Lower lobe of right lung (tissue), 2 donors: ENCODE measurements around the gene CENPM. TPM values are rescaled to one million over a fixed set of nuclear protein-coding genes. Genes with fewer than 3 reads are reported as not detected.
A peak's percentile ranks its signal among the peaks of the same experiment; 100 is the strongest.

Experiments used
- ATAC-seq, 2 donors: fragments of 200-7000 bp; cut with Tn5 transposase; one replicate each; pipeline ENCODE4 v1.9.1; 2020 to 2022; ENCODE audit warnings: mild to moderate bottlenecking in 2 of 2, moderate library complexity in 2 of 2
- DNase-seq: peaks from one replicate; pipeline ENCODE4 v3.0.0-alpha.2; 2020
- H3K27ac ChIP-seq: fragments of 200-600 bp; one replicate; pipeline ENCODE4 v1.8.0; 2022
- H3K27me3 ChIP-seq: fragments of 200-600 bp; one replicate; pipeline ENCODE4 v1.8.0; 2022; ENCODE audit warnings: low read depth
- H3K36me3 ChIP-seq: fragments of 200-600 bp; one replicate; pipeline ENCODE4 v1.8.0; 2022; ENCODE audit warnings: mild to moderate bottlenecking
- H3K4me1 ChIP-seq: fragments of 200-600 bp; one replicate; pipeline ENCODE4 v1.8.0; 2022
- H3K4me3 ChIP-seq: fragments of 200-600 bp; one replicate; pipeline ENCODE4 v1.8.0; 2022; ENCODE audit warnings: mild to moderate bottlenecking
- H3K9me3 ChIP-seq: fragments of 200-600 bp; one replicate; pipeline ENCODE4 v1.8.0; 2022
- intact Hi-C: fragments of 100-400 bp; cut with DNase I; formaldehyde crosslinking; loops from one replicate; pipeline ENCODE4 v1.11.0; 2022
- total RNA-seq: library from RNA; stranded (reverse); fragmentation: NEBNext Ultra II Directional; extraction: Animal tissue kit (Norgen Biotek cat#: 25700); gene quantifications from one replicate; pipeline ENCODE4 v1.2.1, GENCODE V29; 2021
- TF ChIP-seq, protein P1 (sequence below): fragments of 200-600 bp; IDR thresholded peaks from one replicate; pipeline ENCODE4 v1.8.0; 2022; ENCODE audit warnings: antibody characterized with exemption, mild to moderate bottlenecking
- donor health status: DM: no; HTN: yes; CAD: no; lungs with severe emphysema.

Gene CENPM
- total RNA-seq, 1 donor from 2014 or later: 2.3 TPM

DNA sequence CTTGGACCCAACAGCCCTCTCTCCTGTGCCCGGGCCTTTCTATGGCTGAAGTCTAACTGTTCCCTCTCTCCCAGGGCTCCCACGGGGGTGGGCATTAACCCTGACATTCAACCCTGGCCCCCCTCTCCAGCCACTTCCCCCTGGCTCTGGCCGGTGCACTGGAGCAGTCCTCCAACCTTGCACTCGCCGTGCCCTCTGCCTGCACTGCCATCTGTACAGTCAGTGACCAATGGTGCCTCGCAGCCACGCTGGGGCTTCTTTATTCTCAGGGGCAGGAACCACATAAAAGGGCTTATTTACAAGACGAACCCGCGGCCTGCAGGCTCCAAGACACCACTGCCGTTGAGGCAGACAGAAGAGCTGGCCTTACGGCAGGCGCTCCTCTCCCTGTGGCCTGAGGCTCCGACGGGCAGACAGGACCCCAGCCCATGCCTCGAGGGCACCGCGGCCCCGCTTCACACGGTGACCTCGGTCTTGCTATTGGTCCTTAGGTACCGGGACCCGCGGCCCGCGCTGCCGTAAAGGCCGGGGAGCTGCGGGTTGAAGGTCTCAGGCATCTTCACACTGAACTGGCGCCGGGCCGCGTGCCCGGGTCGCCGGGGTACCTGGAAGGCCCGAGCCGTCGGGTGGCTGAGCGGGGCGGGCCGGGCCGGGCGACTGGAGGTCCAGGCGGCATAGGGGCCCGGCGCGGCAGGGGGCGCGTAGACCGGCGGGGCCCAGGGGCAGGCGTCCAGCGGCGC lies 37.5 kb downstream of the CENPM start:
- DNase-seq: no peak
- Histone ChIP-seq H3K4me3 (peak overlapping the region; percentile 42), H3K9me3 (no peaks in the 10 kb centered on the region), H3K27ac (no peak overlapping the region), H3K36me3 (peaks cover 24% of the 10 kb centered on the region), H3K4me1 (peaks cover 17% of the 10 kb centered on the region), H3K27me3 (peaks cover 54% of the 10 kb centered on the region)
- intact Hi-C loops: no loop called here
- TF ChIP-seq, protein P1, sequence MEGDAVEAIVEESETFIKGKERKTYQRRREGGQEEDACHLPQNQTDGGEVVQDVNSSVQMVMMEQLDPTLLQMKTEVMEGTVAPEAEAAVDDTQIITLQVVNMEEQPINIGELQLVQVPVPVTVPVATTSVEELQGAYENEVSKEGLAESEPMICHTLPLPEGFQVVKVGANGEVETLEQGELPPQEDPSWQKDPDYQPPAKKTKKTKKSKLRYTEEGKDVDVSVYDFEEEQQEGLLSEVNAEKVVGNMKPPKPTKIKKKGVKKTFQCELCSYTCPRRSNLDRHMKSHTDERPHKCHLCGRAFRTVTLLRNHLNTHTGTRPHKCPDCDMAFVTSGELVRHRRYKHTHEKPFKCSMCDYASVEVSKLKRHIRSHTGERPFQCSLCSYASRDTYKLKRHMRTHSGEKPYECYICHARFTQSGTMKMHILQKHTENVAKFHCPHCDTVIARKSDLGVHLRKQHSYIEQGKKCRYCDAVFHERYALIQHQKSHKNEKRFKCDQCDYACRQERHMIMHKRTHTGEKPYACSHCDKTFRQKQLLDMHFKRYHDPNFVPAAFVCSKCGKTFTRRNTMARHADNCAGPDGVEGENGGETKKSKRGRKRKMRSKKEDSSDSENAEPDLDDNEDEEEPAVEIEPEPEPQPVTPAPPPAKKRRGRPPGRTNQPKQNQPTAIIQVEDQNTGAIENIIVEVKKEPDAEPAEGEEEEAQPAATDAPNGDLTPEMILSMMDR: no peak
- no peak for ATAC-seq

DNA sequence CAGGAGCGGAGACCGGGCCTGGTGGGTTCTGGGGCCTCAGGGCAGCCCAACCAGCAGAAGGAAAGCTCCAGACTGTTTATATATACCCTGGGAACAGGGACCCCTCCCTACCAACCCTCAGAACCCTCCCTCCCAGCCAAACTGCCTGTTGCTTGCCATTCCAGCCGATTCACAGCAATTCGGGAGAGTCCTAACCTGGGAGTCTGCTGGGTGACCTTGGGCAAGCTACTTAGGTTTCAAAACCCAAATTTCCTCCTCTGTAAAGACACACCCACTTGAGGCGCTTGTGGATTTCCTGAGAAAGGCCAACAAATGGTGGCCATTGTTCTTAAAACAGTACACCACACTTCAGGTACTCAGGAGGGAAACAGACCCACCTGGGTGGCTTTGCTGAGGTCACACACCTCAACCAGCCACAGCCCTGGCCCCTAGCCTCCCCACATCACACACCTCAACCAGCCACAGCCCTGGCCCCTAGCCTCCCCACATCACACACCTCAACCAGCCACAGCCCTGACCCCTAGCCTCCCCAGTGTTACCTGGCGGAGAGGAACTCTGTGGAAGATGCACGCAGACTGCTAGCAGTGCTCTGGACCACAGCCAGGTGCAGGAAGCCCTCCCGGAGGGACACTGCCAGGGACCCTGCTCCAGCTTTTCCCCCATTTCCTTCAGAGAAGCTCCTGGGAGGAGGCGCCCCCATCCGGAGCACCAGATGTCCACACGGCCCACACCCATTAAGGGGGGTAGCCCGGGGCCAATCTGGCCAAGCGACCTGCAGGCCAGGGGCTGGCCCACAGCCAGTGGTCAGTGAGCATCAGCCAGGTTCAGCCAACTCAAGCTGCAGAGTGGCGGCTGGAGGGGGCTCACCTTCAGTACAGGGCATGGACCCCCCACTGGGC lies 38.3 kb downstream of the CENPM start:
- no peak for DNase-seq
- Histone ChIP-seq H3K4me3 (no peak overlapping the region), H3K4me1 (peaks cover 17% of the 10 kb centered on the region), H3K27ac (no peak overlapping the region), H3K27me3 (peaks cover 48% of the 10 kb centered on the region), H3K9me3 (no peaks in the 10 kb centered on the region), H3K36me3 (peaks cover 32% of the 10 kb centered on the region)
- ATAC-seq: no peak
- TF ChIP-seq, protein P1: no peak
- intact Hi-C loops: no loop called here

DNA sequence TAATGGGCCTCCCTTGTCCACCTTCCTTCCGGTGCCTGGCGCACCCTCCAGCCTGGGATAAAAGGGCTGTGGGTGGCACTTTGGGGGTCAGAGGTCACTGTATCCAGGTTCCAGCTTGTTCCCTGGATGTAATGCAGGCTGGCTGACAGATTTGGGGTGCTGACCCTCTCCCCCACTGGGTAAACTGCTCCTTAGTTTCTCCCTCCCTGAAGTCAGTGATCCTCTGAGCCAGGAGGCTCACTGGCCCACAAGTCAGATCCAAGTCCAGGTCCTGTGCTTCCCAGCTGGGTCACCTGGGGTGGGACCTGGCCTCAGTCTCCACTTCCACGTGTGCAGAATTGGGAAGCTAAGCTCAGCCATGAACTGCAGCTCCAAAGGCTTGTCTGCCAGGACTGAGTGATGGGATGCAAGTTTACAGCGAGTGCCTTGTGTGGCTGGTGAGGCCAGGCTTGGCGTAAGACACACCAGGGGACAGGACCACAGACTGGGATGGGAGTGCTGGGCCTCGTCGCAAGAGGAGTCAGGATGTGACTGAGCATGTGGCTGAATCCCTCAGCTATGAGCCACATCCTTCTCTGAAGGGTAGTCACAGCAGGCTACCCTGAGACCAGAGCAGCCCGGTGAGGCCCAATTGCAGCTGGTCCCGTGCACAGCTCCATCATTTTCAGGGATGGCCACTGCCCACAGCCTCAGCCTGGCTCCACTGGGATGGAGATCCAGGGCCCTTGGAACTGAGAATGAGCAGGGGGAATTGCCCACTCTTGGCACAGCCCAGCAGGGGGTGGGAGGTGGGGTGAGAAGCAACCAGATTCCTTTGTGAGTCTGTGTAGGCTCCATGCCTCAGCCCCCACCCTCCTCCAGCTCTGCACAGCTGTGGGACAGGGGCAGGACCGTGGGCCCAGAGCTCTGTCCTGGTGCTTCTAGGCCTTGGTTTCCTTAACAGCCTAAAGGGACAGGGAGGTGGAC lies 39.2 kb downstream of the CENPM start:
- peaks cover 42% of the 10 kb centered on the region for H3K36me3 ChIP-seq
- intact Hi-C loops: no loop called here
- TF ChIP-seq, protein P1: no peak

DNA sequence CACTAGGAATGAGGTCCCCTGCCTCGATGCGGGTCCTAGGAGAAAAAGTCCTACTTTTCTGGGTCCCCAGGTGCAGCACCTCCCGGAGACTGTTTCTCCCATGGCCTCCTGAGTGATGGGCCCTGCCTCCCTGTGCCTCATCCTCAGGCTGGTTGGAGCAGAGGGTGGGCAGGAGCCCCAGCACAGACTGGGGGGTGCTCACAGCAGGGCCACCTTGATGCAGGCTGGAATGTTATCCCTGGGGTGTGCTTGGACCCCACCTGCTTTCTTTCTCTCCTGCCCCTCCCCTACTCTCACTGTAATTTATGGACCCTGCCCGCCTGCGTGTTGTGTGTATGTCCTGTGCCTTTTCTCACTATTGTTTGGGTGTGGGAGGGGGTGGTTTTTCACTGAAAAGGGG lies 40.1 kb downstream of the CENPM start:
- intact Hi-C loops: no loop called here
- Histone ChIP-seq H3K4me1 (peaks cover 17% of the 10 kb centered on the region), H3K27me3 (peaks cover 30% of the 10 kb centered on the region), H3K9me3 (no peaks in the 10 kb centered on the region), H3K4me3 (no peak overlapping the region), H3K36me3 (peaks cover 48% of the 10 kb centered on the region), H3K27ac (no peak overlapping the region)
- TF ChIP-seq, protein P1: no peak
- no peak for DNase-seq
- no peak for ATAC-seq

More for the DNA sequence above, 39.2 kb downstream of the CENPM start:
- Histone ChIP-seq H3K27me3 (peaks cover 39% of the 10 kb centered on the region), H3K4me3 (no peak overlapping the region), H3K4me1 (peaks cover 17% of the 10 kb centered on the region), H3K27ac (no peak overlapping the region), H3K9me3 (no peaks in the 10 kb centered on the region)
- no peak for DNase-seq
- ATAC-seq: no peak
